ENCODE measurements around the gene HNRNPA2B1. TPM values are rescaled to one million over a fixed set of nuclear protein-coding genes. Genes with fewer than 3 reads are reported as not detected.

Gene HNRNPA2B1
- total and polyA plus RNA-seq, 2 donors (not counting 1 experiment from before 2014, with no cell fraction given): 167 to 524 TPM

DNA sequence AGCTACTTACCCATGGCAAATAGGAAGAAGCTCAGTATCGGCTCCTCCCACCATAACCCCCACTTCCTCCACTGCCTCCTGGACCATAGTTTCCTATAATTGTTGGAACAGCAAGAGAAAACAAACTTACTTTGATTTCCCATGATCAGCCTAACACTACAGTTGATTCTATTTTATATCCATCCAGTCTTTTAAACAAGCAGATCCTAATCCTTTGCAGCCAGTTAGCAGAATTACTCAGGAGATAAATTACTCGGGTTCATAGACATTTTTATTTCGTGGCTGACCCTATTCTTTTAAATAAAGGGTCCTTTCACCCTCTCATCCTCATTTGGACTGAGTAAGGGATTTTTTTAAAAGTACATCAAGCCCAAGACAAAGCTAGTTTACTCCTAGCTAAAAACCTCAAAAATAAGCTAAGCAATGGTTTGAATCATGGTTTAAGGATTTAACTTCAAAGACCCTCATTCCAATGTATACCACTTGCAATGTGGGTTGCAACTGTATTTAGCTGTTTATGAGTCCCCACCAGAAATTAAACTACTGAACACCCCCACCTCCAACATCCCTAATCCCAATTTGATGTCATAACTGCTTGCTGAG is 8.0 kb downstream of the HNRNPA2B1 start:
- no peaks in the 10 kb centered on the region for H3K9me3 Mint-ChIP-seq (ENCODE audit: insufficient read depth)
- Histone ChIP-seq H3K9ac (ENCODE audit: low read length) (no peak overlapping the region), H3K4me2 (replicated peaks; ENCODE audit: low read depth, low read length, poor library complexity, severe bottlenecking) (peak overlapping the region; percentile 45), H3K4me1 (ENCODE audit: control insufficient read depth in 2 of 2, insufficient read depth in 2 of 2, low read length in 2 of 2) (peaks cover 59 to 62% of the 10 kb centered on the region in 2 donors), H3K9me3 (ENCODE audit: control extremely low read depth in 1 of 3, control insufficient read depth in 2 of 3, insufficient read depth in 1 of 3, low read length in 2 of 3) (no peaks in the 10 kb centered on the region), H2AFZ (ENCODE audit: insufficient read depth, low read depth, low read length, poor library complexity, severe bottlenecking) (no peak overlapping the region), H3K79me2 (ENCODE audit: control insufficient read depth, insufficient read depth, low read length) (peaks cover 70% of the 10 kb centered on the region), H3K36me3 (replicated peaks in 1 of 2; ENCODE audit: control extremely low read depth in 1 of 2, control insufficient read depth in 1 of 2, extremely low read depth in 1 of 2, insufficient read depth in 2 of 2, low read length in 1 of 2) (peaks cover 4 to 92% of the 10 kb centered on the region in 2 experiments), H3K27ac (ENCODE audit: low read length in 2 of 2) (peak overlapping the region in 1 of 2 donors; percentile 31), H4K20me1 (ENCODE audit: control insufficient read depth, insufficient read depth, low read length, poor library complexity, severe bottlenecking) (peaks cover 93% of the 10 kb centered on the region), H3K4me3 (ENCODE audit: control extremely low read depth in 1 of 5, extremely low read depth in 1 of 5, insufficient read depth in 1 of 5, low read depth in 2 of 5, low read length in 4 of 5) (peak overlapping the region in 1 of 5 experiments; percentile 20), H3K27me3 (replicated peaks in 1 of 4; ENCODE audit: control extremely low read depth in 1 of 4, control insufficient read depth in 3 of 4, insufficient read depth in 4 of 4, low read length in 3 of 4) (no peaks in the 10 kb centered on the region)
- 14% methylated on average over 1 of the region's 3 CpGs for WGBS (ENCODE audit: insufficient coverage)
- H3K27me3 Mint-ChIP-seq: no peaks in the 10 kb centered on the region
- DNase-seq: peak; percentile 62
- H3K4me1 Mint-ChIP-seq: peaks cover 90% of the 10 kb centered on the region
- intact Hi-C loops (cut with micrococcal nuclease): loop anchor here (2.0 to 10.0 kb wide), 2 partner anchors 36 to 972 kb away; partner anchors contain the start of gene HOXA9
- peak overlapping the region; percentile 84 for H3K27ac Mint-ChIP-seq
- ChIA-PET CTCF (interaction anchor here (0.6 to 5.1 kb wide), 18 partner anchors 9 to 300 kb away, joined by 3 to 50 read pairs (median 5); partner anchors contain the start of genes CBX3 and NFE2L3), POLR2A (interaction anchor here (0.7 to 1.5 kb wide), 4 partner anchors 8 to 81 kb away, joined by 3 to 4 read pairs (median 4); partner anchors contain the start of genes CBX3 and HNRNPA2B1)
- TF ChIP-seq EZH2 (IDR thresholded peaks at IDR 0.05; ENCODE audit: borderline replicate concordance, insufficient read depth, low read depth, low read length, poor library complexity, severe bottlenecking): no peak
- TF ChIP-seq, protein P1, sequence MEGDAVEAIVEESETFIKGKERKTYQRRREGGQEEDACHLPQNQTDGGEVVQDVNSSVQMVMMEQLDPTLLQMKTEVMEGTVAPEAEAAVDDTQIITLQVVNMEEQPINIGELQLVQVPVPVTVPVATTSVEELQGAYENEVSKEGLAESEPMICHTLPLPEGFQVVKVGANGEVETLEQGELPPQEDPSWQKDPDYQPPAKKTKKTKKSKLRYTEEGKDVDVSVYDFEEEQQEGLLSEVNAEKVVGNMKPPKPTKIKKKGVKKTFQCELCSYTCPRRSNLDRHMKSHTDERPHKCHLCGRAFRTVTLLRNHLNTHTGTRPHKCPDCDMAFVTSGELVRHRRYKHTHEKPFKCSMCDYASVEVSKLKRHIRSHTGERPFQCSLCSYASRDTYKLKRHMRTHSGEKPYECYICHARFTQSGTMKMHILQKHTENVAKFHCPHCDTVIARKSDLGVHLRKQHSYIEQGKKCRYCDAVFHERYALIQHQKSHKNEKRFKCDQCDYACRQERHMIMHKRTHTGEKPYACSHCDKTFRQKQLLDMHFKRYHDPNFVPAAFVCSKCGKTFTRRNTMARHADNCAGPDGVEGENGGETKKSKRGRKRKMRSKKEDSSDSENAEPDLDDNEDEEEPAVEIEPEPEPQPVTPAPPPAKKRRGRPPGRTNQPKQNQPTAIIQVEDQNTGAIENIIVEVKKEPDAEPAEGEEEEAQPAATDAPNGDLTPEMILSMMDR (IDR thresholded peaks at IDR 0.05): no peak
- no peak for ATAC-seq (ENCODE audit: low read depth)
- peak overlapping the region; percentile 59 for H3K4me3 Mint-ChIP-seq

All from B cell (primary cell).